ENCODE measurements around the gene ARPC3. TPM values are rescaled to one million over a fixed set of nuclear protein-coding genes. Genes with fewer than 3 reads are reported as not detected.
"Not testable (repeated sequence)": the region's sequence is repeated elsewhere in the genome, so short reads cannot be mapped to it uniquely, and the experiment has no call there.

Gene ARPC3
- total RNA-seq, 4 donors from 2014 or later = 27.9 to 429 (median 262) TPM

DNA sequence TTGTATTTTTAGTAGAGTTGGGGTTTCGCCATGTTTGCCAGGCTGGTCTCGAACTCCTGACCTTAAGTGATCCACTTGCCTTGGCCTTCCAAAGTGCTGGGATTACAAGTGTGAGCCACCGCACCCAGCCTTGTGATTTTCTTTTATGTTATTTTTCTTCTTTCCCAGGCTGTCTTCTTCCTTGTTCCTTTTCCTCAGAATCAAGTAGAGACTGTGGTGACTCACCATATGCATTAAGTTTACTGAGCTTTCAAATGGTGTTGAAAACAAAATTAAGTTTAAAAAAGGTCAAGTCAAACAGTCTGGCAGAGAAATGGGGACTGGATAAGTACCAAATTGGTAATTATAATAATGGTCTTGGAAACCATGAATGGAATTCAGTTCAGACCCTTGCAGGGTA lies 5.7 kb downstream of the ARPC3 start:
- Histone ChIP-seq H3K36me3 (peaks cover 0 to 59% (median 26%) of the 10 kb centered on the region in 4 donors), H3K4me1 (peaks cover 4 to 31% (median 18%) of the 10 kb centered on the region in 4 donors), H3K4me3 (no peak overlapping the region), H3K27me3 (no peaks in the 10 kb centered on the region), H3K27ac (no peak overlapping the region), H3K9me3 (no peaks in the 10 kb centered on the region)
- intact Hi-C loops (cut with DNase I; ENCODE audit: low total_unique reads) (no loop called here), in situ Hi-C loops (cut with MboI; ENCODE audit: low pct_ligation_motif_present in 1 of 4, low pct_unique_long_range_greater_than_20kb in 1 of 4, low sequenced_read_pairs in 3 of 4) (no loop called here)
- TF ChIP-seq POLR2A (IDR thresholded peaks at IDR 0.05) = no peak
- 96 to 100% methylated on average over 1 to 3 of the region's 3 CpGs for WGBS, 2 donors (ENCODE audit: low coverage in 1 of 2)
- no peak for DNase-seq

DNA sequence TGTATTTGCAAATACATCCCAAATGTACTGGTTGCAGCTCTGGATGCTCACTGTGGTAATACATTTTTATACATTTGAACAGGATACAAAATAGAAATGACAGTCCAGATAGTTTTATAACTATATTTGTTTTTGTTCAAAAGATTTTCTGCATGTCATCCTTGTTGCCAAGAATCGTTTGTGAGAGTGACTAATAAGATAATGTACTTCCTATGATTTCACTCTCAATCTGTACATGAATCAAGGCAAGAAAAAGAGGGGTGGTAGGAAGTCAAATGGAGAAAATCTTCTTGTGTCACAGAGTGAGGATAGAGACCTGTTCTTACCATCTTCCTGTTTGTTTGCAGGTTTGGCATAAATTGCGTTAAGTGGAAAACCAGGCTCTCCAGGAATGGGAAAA lies 13.9 kb downstream of the ARPC3 start:
- TF ChIP-seq EP300 (IDR thresholded peaks at IDR 0.05; ENCODE audit: low read depth) (no peak), POLR2A (IDR thresholded peaks at IDR 0.05) (no peak), POLR2AphosphoS5 (IDR thresholded peaks at IDR 0.05) (no peak)
- TF ChIP-seq, protein P1, sequence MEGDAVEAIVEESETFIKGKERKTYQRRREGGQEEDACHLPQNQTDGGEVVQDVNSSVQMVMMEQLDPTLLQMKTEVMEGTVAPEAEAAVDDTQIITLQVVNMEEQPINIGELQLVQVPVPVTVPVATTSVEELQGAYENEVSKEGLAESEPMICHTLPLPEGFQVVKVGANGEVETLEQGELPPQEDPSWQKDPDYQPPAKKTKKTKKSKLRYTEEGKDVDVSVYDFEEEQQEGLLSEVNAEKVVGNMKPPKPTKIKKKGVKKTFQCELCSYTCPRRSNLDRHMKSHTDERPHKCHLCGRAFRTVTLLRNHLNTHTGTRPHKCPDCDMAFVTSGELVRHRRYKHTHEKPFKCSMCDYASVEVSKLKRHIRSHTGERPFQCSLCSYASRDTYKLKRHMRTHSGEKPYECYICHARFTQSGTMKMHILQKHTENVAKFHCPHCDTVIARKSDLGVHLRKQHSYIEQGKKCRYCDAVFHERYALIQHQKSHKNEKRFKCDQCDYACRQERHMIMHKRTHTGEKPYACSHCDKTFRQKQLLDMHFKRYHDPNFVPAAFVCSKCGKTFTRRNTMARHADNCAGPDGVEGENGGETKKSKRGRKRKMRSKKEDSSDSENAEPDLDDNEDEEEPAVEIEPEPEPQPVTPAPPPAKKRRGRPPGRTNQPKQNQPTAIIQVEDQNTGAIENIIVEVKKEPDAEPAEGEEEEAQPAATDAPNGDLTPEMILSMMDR (IDR thresholded peaks at IDR 0.05) = no peak
- Histone ChIP-seq H3K4me3 (no peak overlapping the region), H3K36me3 (peaks cover 0 to 62% (median 26%) of the 10 kb centered on the region in 4 donors), H3K27ac (no peak overlapping the region), H3K4me1 (peaks cover 0 to under 1% (median under 1%) of the 10 kb centered on the region in 4 donors), H3K27me3 (no peaks in the 10 kb centered on the region), H3K9me3 (no peaks in the 10 kb centered on the region)
- no peak for DNase-seq
- intact Hi-C loops (cut with DNase I; ENCODE audit: low total_unique reads) (no loop called here), in situ Hi-C loops (cut with MboI; ENCODE audit: low pct_ligation_motif_present in 1 of 4, low pct_unique_long_range_greater_than_20kb in 1 of 4, low sequenced_read_pairs in 3 of 4) (no loop called here)
- WGBS, 2 donors (ENCODE audit: low coverage in 1 of 2) = 58 to 61% methylated on average over 2 of the region's 2 CpGs

DNA sequence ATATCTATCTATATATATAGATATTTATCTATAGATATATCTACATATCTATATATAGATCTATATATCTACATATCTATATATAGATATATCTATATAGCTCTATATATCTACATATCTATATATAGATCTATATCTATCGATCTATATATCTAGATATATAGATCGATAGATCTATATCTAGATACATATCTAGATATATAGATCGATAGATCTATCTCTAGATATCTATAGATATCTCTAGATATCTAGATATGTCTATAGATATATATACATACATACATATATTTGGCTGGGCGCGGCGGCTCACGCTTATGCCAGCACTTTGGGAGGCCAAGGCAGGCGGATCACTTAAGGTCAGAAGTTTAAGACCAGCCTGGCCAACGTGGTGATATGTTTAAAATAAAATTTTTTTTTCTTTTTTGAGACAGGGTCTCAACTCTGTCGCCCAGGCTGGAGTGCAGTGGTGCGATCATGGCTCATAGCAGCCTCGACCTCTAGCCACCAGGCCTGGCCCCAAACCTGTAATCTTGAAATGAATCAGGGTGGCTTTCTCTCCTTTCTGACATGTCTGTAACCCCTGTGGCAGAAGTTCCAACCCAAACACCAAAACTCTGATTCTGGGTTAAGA lies 18.1 kb downstream of the ARPC3 start:
- Histone ChIP-seq H3K27me3 (no peaks in the 10 kb centered on the region), H3K4me1 (peaks cover 0 to 4% (median 2%) of the 10 kb centered on the region in 4 donors), H3K27ac (peak overlapping the region; percentile 55 to 77 (median 72)), H3K4me3 (peak overlapping the region in 3 of 4 donors; percentile 32 to 69 (median 56)), H3K9me3 (no peaks in the 10 kb centered on the region), H3K36me3 (peaks cover 0 to 32% (median 11%) of the 10 kb centered on the region in 4 donors)
- no peak for DNase-seq
- TF ChIP-seq POLR2A (IDR thresholded peaks at IDR 0.05) (no peak), EP300 (IDR thresholded peaks at IDR 0.05; ENCODE audit: low read depth) (no peak), POLR2AphosphoS5 (IDR thresholded peaks at IDR 0.05) (no peak)
- intact Hi-C loops (cut with DNase I; ENCODE audit: low total_unique reads) (loop anchor here (2.0 kb wide), 1 partner anchor 331 kb away; no protein-coding TSS in a partner anchor), in situ Hi-C loops (cut with MboI; ENCODE audit: low pct_ligation_motif_present in 1 of 4, low pct_unique_long_range_greater_than_20kb in 1 of 4, low sequenced_read_pairs in 3 of 4) (no loop called here)
- WGBS, 2 donors (ENCODE audit: low coverage in 1 of 2) = 76 to 79% methylated on average over 3 to 12 of the region's 12 CpGs

DNA sequence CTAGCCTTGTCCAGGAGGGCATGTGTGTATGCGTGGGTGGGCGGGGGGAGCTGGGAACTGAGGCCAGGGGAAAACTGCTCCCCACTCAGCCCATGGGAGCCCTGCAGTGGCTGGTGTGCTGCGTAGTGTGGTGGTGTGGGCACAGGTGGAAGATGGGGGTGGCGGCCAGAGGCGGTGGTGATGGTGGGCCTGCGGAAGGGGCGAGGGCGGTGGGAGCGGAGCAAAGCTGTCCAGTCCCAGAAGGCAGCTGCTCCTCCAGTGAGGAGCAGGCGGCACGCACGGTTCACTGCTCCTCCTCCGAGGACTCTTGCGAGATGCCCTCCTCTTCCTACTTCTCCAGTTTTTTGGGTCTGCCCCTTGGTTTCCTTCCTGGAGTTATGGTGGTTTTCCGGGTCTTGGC lies 20.5 kb downstream of the ARPC3 start:
- H3K27ac ChIP-seq, H3K4me1 ChIP-seq, H3K4me3 ChIP-seq, H3K27me3 ChIP-seq, DNase-seq, H3K9me3 ChIP-seq, H3K36me3 ChIP-seq: not testable (repeated sequence)
- in situ Hi-C loops (cut with MboI; ENCODE audit: low pct_ligation_motif_present in 1 of 4, low pct_unique_long_range_greater_than_20kb in 1 of 4, low sequenced_read_pairs in 3 of 4) = loop anchor here (5.0 to 10.0 kb wide), 3 partner anchors 325 to 335 kb away; no protein-coding TSS in a partner anchor
- 94% methylated on average over 15 of the region's 15 CpGs; no CpG with 5 or more reads in 1 of the 2 donors for WGBS, 2 donors (ENCODE audit: low coverage in 1 of 2)
- intact Hi-C loops (cut with DNase I; ENCODE audit: low total_unique reads) = loop anchor here (2.0 kb wide), 1 partner anchor 329 kb away; no protein-coding TSS in a partner anchor

DNA sequence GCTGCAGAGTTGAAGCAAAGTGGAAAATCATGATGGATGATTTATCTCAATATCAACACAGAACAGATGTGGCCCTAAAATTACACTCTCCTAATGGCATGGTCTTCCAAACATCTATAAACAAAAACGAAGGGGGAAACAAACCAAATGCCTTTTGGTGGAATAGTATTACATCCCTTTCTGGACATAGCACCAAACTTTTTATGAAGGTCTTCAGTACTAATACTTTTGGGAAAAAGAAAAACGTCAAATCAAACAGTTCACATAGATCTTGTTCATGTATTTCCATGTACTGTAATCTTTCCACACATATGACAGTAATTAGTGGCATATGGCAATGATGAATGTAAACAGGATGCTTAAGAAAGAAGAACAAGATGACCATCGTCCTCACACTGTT lies 23.7 kb downstream of the ARPC3 start:
- intact Hi-C loops (cut with DNase I; ENCODE audit: low total_unique reads) = no loop called here
- peaks cover 0 to 8% (median 2%) of the 10 kb centered on the region in 4 donors for H3K4me1 ChIP-seq
- no peak for TF ChIP-seq EP300 (IDR thresholded peaks at IDR 0.05; ENCODE audit: low read depth)
- TF ChIP-seq POLR2AphosphoS5 (IDR thresholded peaks at IDR 0.05) = peak in 1 of 3 donors; percentile 17
- no peak for TF ChIP-seq POLR2A (IDR thresholded peaks at IDR 0.05)
- TF ChIP-seq, protein P1 (IDR thresholded peaks at IDR 0.05) = no peak
- H3K9me3 ChIP-seq = no peaks in the 10 kb centered on the region
- DNase-seq = no peak
- H3K27me3 ChIP-seq = no peaks in the 10 kb centered on the region
- H3K36me3 ChIP-seq = no peaks in the 10 kb centered on the region
- H3K27ac ChIP-seq = peak overlapping the region in 1 of 4 donors; percentile 0
- no peak overlapping the region for H3K4me3 ChIP-seq
- in situ Hi-C loops (cut with MboI; ENCODE audit: low pct_ligation_motif_present in 1 of 4, low pct_unique_long_range_greater_than_20kb in 1 of 4, low sequenced_read_pairs in 3 of 4) = loop anchor here (5.0 to 10.0 kb wide), 3 partner anchors 322 to 332 kb away; no protein-coding TSS in a partner anchor
- WGBS, 2 donors (ENCODE audit: low coverage in 1 of 2) = 31 to 45% methylated on average over 3 of the region's 3 CpGs
